ENCODE data around the gene DNAJC17. TPM values are rescaled to one million over a fixed set of nuclear protein-coding genes. Genes with fewer than 3 reads are reported as not detected.

DNAJC17 gene
- polyA plus RNA-seq, 3 donors = 15.7 to 31.6 (median 21.5) TPM

DNA sequence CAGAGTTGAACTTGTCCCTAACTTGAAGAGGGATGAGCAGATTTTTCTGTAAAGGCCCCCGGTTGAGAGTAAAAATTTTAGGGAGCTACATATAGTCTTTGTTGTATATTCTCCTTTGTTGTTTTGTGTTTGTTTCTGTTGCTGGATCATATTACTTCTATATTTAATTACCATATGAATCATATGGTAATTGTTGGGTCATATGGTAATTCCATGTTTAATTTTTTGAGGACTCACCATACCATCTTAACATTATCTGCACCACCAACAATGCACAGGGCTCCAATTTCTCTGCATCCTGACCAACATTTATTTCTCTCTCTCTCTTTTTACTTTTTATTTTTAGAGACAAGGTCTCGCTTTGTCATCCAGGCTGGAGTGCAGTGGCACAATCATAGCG is 7.8 kb downstream of the DNAJC17 start:
- H3K4me1 Mint-ChIP-seq = peaks cover 27% of the 10 kb centered on the region
- H4K20me1 ChIP-seq (ENCODE audit: insufficient read depth, low read length) = peaks cover 19% of the 10 kb centered on the region
- no peak overlapping the region for H2AFZ ChIP-seq (ENCODE audit: insufficient read depth, low read depth, low read length, poor library complexity, severe bottlenecking)
- TF ChIP-seq, protein P1, sequence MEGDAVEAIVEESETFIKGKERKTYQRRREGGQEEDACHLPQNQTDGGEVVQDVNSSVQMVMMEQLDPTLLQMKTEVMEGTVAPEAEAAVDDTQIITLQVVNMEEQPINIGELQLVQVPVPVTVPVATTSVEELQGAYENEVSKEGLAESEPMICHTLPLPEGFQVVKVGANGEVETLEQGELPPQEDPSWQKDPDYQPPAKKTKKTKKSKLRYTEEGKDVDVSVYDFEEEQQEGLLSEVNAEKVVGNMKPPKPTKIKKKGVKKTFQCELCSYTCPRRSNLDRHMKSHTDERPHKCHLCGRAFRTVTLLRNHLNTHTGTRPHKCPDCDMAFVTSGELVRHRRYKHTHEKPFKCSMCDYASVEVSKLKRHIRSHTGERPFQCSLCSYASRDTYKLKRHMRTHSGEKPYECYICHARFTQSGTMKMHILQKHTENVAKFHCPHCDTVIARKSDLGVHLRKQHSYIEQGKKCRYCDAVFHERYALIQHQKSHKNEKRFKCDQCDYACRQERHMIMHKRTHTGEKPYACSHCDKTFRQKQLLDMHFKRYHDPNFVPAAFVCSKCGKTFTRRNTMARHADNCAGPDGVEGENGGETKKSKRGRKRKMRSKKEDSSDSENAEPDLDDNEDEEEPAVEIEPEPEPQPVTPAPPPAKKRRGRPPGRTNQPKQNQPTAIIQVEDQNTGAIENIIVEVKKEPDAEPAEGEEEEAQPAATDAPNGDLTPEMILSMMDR (IDR thresholded peaks at IDR 0.05) = no peak
- no peaks in the 10 kb centered on the region for H3K9me3 ChIP-seq (replicated peaks in 1 of 2; ENCODE audit: control insufficient read depth in 1 of 2, insufficient read depth in 1 of 2, low read length in 2 of 2)
- no peak overlapping the region for H3K9ac ChIP-seq (ENCODE audit: insufficient read depth, low read length, poor library complexity, severe bottlenecking)
- no peaks in the 10 kb centered on the region for H3K9me3 Mint-ChIP-seq
- no peak overlapping the region for H3K27ac ChIP-seq (ENCODE audit: low read depth in 1 of 2, low read length in 2 of 2)
- no peak overlapping the region for H3K4me3 ChIP-seq (replicated peaks in 1 of 3; ENCODE audit: low read depth in 2 of 3, low read length in 3 of 3)
- peaks cover 12 to 19% of the 10 kb centered on the region in 2 donors for H3K4me1 ChIP-seq (ENCODE audit: control insufficient read depth in 1 of 2, insufficient read depth in 2 of 2, low read length in 2 of 2)
- H3K27me3 Mint-ChIP-seq (ENCODE audit: low read depth in 3 of 3) = no peaks in the 10 kb centered on the region
- H3K4me3 Mint-ChIP-seq = no peak overlapping the region
- H3K27me3 ChIP-seq (ENCODE audit: control insufficient read depth in 2 of 2, insufficient read depth in 2 of 2, low read length in 2 of 2) = no peaks in the 10 kb centered on the region
- H3K36me3 Mint-ChIP-seq = peaks cover 25 to 51% of the 10 kb centered on the region in 2 donors
- WGBS (ENCODE audit: insufficient coverage) = 67% methylated on average over 1 of the region's 3 CpGs
- H3K79me2 ChIP-seq (ENCODE audit: insufficient read depth, low read length) = peaks cover 56% of the 10 kb centered on the region
- intact Hi-C loops (cut with micrococcal nuclease) = no loop called here
- peak overlapping the region in 1 of 7 donors; percentile 82 for H3K27ac Mint-ChIP-seq
- peaks cover 3 to 33% of the 10 kb centered on the region in 2 donors for H3K36me3 ChIP-seq (replicated peaks in 1 of 2; ENCODE audit: control insufficient read depth in 1 of 2, insufficient read depth in 2 of 2, low read length in 2 of 2)
- no peak overlapping the region for H3K4me2 ChIP-seq (replicated peaks; ENCODE audit: extremely low read depth, low read length, poor library complexity, severe bottlenecking)
- DNase-seq = no peak

DNA sequence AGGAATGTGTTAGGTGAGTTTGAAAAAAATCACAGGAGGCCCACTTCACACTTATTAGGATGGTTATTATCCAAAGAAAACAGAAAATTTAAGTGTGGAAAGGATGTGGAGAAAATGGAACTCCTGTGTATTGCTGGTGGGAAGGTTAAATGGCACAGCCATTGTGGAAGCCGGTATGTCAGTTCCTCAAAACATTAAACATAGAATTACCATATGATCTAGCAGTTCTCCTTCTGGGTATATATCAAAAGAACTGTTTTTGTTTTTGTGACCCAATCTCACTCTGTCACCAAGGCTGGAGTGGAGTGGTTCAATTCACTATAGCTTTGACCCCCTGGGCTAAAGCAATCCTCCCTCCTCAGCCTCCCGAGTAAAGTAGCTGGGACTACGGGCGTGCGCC is 10.8 kb downstream of the DNAJC17 start:
- Histone ChIP-seq H3K27me3 (ENCODE audit: control insufficient read depth in 2 of 2, insufficient read depth in 2 of 2, low read length in 2 of 2) (no peaks in the 10 kb centered on the region), H3K36me3 (replicated peaks in 1 of 2; ENCODE audit: control insufficient read depth in 1 of 2, insufficient read depth in 2 of 2, low read length in 2 of 2) (peaks cover 4 to 39% of the 10 kb centered on the region in 2 donors), H4K20me1 (ENCODE audit: insufficient read depth, low read length) (peaks cover 26% of the 10 kb centered on the region), H3K4me2 (replicated peaks; ENCODE audit: extremely low read depth, low read length, poor library complexity, severe bottlenecking) (no peak overlapping the region), H3K4me1 (ENCODE audit: control insufficient read depth in 1 of 2, insufficient read depth in 2 of 2, low read length in 2 of 2) (peaks cover 12 to 19% of the 10 kb centered on the region in 2 donors), H3K9me3 (replicated peaks in 1 of 2; ENCODE audit: control insufficient read depth in 1 of 2, insufficient read depth in 1 of 2, low read length in 2 of 2) (no peaks in the 10 kb centered on the region), H3K79me2 (ENCODE audit: insufficient read depth, low read length) (peaks cover 34% of the 10 kb centered on the region), H2AFZ (ENCODE audit: insufficient read depth, low read depth, low read length, poor library complexity, severe bottlenecking) (no peak overlapping the region), H3K9ac (ENCODE audit: insufficient read depth, low read length, poor library complexity, severe bottlenecking) (no peak overlapping the region), H3K27ac (ENCODE audit: low read depth in 1 of 2, low read length in 2 of 2) (peak overlapping the region; percentile 27 to 61), H3K4me3 (replicated peaks in 1 of 3; ENCODE audit: low read depth in 2 of 3, low read length in 3 of 3) (no peak overlapping the region)
- DNase-seq = peak in 1 of 3 donors; percentile 10
- intact Hi-C loops (cut with micrococcal nuclease) = no loop called here
- Mint-ChIP-seq H3K27me3 (ENCODE audit: low read depth in 3 of 3) (no peaks in the 10 kb centered on the region), H3K27ac (peak overlapping the region; percentile 17 to 81 (median 69)), H3K9me3 (no peaks in the 10 kb centered on the region), H3K4me3 (no peak overlapping the region), H3K36me3 (peaks cover 35 to 53% of the 10 kb centered on the region in 2 donors), H3K4me1 (peaks cover 24% of the 10 kb centered on the region)
- TF ChIP-seq, protein P1 (IDR thresholded peaks at IDR 0.05) = no peak
- WGBS (ENCODE audit: insufficient coverage) = 100% methylated on average over 1 of the region's 5 CpGs

Data from CD14-positive monocyte (primary cell).